Measurements from ENCODE around the gene RIPPLY3.
A peak's percentile ranks its signal among the peaks of the same experiment; 100 is the strongest.
"Not testable (repeated sequence)": the region's sequence is repeated elsewhere in the genome, so short reads cannot be mapped to it uniquely, and the experiment has no call there.

Gene RIPPLY3

GRCh38 chr21:37026499-37026898, 20.0 kb downstream of the RIPPLY3 start:
- DNase-seq = no peak

- no peak for DNase-seq
Measured at GRCh38 chr21:37028570-37028969, 22.1 kb downstream of the RIPPLY3 start.

GRCh38 chr21:37030864-37031263, 24.4 kb downstream of the RIPPLY3 start:
- no peak for DNase-seq

- no peak for DNase-seq
Measured at GRCh38 chr21:37032293-37032692, 25.8 kb downstream of the RIPPLY3 start.

- peak; percentile 1 for DNase-seq
Measured at GRCh38 chr21:37032877-37033471, 26.5 kb downstream of the RIPPLY3 start.

- DNase-seq = not testable (repeated sequence)
Measured at GRCh38 chr21:37034394-37034793, 27.9 kb downstream of the RIPPLY3 start.

- no peak for DNase-seq
Measured at GRCh38 chr21:37036177-37036576, 29.7 kb downstream of the RIPPLY3 start.

- DNase-seq = no peak
Measured at GRCh38 chr21:37039411-37040075, 33.0 kb downstream of the RIPPLY3 start.

- no peak for DNase-seq
Measured at GRCh38 chr21:37040212-37040611, 33.7 kb downstream of the RIPPLY3 start.

GRCh38 chr21:37041706-37042271, 35.3 kb downstream of the RIPPLY3 start:
- no peak for DNase-seq

- DNase-seq = no peak
Measured at GRCh38 chr21:37043818-37044217, 37.3 kb downstream of the RIPPLY3 start.

- DNase-seq = no peak
Measured at GRCh38 chr21:37044643-37045042, 38.1 kb downstream of the RIPPLY3 start.

GRCh38 chr21:37045149-37045548, 38.6 kb downstream of the RIPPLY3 start:
- DNase-seq = no peak

GRCh38 chr21:37045556-37045955, 39.1 kb downstream of the RIPPLY3 start:
- no peak for DNase-seq

GRCh38 chr21:37047079-37047478, 40.6 kb downstream of the RIPPLY3 start:
- DNase-seq = no peak

- not testable (repeated sequence) for DNase-seq
Measured at GRCh38 chr21:37049741-37050140, 43.2 kb downstream of the RIPPLY3 start.

- DNase-seq = no peak
Measured at GRCh38 chr21:37055271-37055855, 48.9 kb downstream of the RIPPLY3 start.

- no peak for DNase-seq
Measured at GRCh38 chr21:37057614-37058013, 51.1 kb downstream of the RIPPLY3 start.

GRCh38 chr21:37058261-37058660, 51.8 kb downstream of the RIPPLY3 start:
- DNase-seq = no peak

GRCh38 chr21:37059181-37059580, 52.7 kb downstream of the RIPPLY3 start:
- DNase-seq = no peak

- DNase-seq = peak; percentile 77
Measured at GRCh38 chr21:37060296-37060695, 53.8 kb downstream of the RIPPLY3 start.

- no peak for DNase-seq
Measured at GRCh38 chr21:37061926-37062592, 55.6 kb downstream of the RIPPLY3 start.

- DNase-seq = no peak
Measured at GRCh38 chr21:37062593-37062935, 56.1 kb downstream of the RIPPLY3 start.

GRCh38 chr21:37063433-37063832, 56.9 kb downstream of the RIPPLY3 start:
- DNase-seq = no peak
